Hepatocyte (in vitro differentiated cells): ENCODE results near the gene GPC5.

Source experiments
- CTCF ChIP-seq: fragments of 200-600 bp; sonication (generic); IDR thresholded peaks from 2 replicates; pipeline ENCODE4 v1.5.1; 2016; ENCODE audit warnings: antibody characterized with exemption, mild to moderate bottlenecking; ENCODE audit not compliant: poor library complexity
- EZH2phosphoT487 ChIP-seq: fragments of 200-600 bp; sonication (generic); IDR thresholded peaks from one replicate; pipeline ENCODE4 v1.6.1; 2018; ENCODE audit warnings: antibody characterized with exemption, mild to moderate bottlenecking, low read depth, moderate library complexity; ENCODE audit not compliant: unreplicated experiment, severe bottlenecking

GRCh38 chr13:92451060-92451459 is 1052.6 kb downstream of the GPC5 start:
- TF ChIP-seq CTCF (no peak), EZH2phosphoT487 (no peak)
